KMS-11 (cell line): ENCODE data around the gene DNAJC27.

Experiments used
- H2AFZ ChIP-seq: fragments of 200-600 bp; sonication (generic); 2 replicates; pipeline ENCODE4 v1.6.1; 2016; ENCODE audit warnings: antibody characterized with exemption, mixed run types, low read depth
- H3K27ac ChIP-seq: fragments of 200-600 bp; sonication (generic); 2 replicates; pipeline ENCODE4 v1.6.1; 2016; ENCODE audit warnings: mild to moderate bottlenecking, mixed run types
- H3K27me3 ChIP-seq: fragments of 200-600 bp; sonication (generic); 2 replicates; pipeline ENCODE4 v1.6.1; 2017; ENCODE audit warnings: mild to moderate bottlenecking, low read depth, mixed run types, moderate library complexity; ENCODE audit not compliant: insufficient read depth
- H3K36me3 ChIP-seq: fragments of 200-600 bp; sonication (generic); 2 replicates; pipeline ENCODE4 v1.6.1; 2017; ENCODE audit warnings: mild to moderate bottlenecking, mixed run types; ENCODE audit not compliant: insufficient read depth
- H3K4me1 ChIP-seq: fragments of 200-600 bp; sonication (generic); 2 replicates; pipeline ENCODE4 v1.6.1; 2016; ENCODE audit warnings: mild to moderate bottlenecking, low read depth, mixed run types; ENCODE audit not compliant: poor library complexity, severe bottlenecking
- H3K4me2 ChIP-seq: fragments of 200-600 bp; sonication (generic); 2 replicates; pipeline ENCODE4 v1.7.0; 2016; ENCODE audit warnings: mild to moderate bottlenecking, mixed run types
- H3K4me3 ChIP-seq: fragments of 200-600 bp; sonication (generic); IDR thresholded peaks from 2 replicates; pipeline ENCODE4 v1.6.1; 2017; ENCODE audit warnings: low read depth, low read length, mixed read lengths; ENCODE audit not compliant: insufficient read depth
- H3K79me2 ChIP-seq: fragments of 200-600 bp; sonication (generic); 2 replicates; pipeline ENCODE4 v1.6.1; 2016; ENCODE audit warnings: low read depth, mixed run types; ENCODE audit not compliant: insufficient read depth
- H3K9ac ChIP-seq: fragments of 200-600 bp; sonication (generic); 2 replicates; pipeline ENCODE4 v1.6.1; 2016; ENCODE audit warnings: mild to moderate bottlenecking, mixed run types
- H4K20me1 ChIP-seq: fragments of 200-600 bp; sonication (generic); 2 replicates; pipeline ENCODE4 v1.6.1; 2016; ENCODE audit warnings: mild to moderate bottlenecking, mixed run types; ENCODE audit not compliant: insufficient read depth
- CTCF ChIP-seq: fragments of 200-600 bp; sonication (generic); conservative IDR thresholded peaks from 2 replicates; pipeline ENCODE4 v1.6.1; 2017; ENCODE audit warnings: low read depth, mild to moderate bottlenecking, antibody characterized with exemption, low read length, moderate library complexity, mixed read lengths

The DNAJC27 gene

DNA sequence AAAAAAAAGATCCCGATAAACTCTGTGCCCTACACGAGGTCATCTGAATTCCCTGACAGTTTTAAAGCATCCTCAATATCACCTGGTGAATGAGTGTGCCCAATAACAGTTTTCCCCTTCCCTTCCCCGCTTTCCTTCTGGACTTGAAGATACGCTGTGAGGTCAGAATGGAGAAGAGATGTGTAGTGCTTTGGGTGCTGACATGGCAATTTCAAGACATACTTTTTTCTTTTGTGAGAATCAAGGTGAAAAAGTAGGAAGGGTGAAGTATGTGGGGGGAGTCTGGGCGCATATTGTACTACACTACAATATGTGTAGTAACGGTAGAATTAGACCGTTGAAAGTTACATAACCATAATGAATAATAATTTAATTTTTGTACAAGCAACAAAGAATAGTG, 21.7 kb downstream of the DNAJC27 start:
- no peak overlapping the region for H3K4me2 ChIP-seq
- no peak overlapping the region for H3K27ac ChIP-seq
- H3K79me2 ChIP-seq: no peaks in the 10 kb centered on the region
- H3K4me1 ChIP-seq: no peaks in the 10 kb centered on the region
- no peaks in the 10 kb centered on the region for H4K20me1 ChIP-seq
- no peak for TF ChIP-seq CTCF
- H3K9ac ChIP-seq: no peak overlapping the region
- no peak overlapping the region for H3K4me3 ChIP-seq
- H3K27me3 ChIP-seq: no peaks in the 10 kb centered on the region
- no peak overlapping the region for H2AFZ ChIP-seq
- H3K36me3 ChIP-seq: no peaks in the 10 kb centered on the region

- Histone ChIP-seq H3K4me1 (no peaks in the 10 kb centered on the region), H3K27ac (no peak overlapping the region), H2AFZ (no peak overlapping the region), H3K4me2 (no peak overlapping the region), H3K27me3 (no peaks in the 10 kb centered on the region), H3K36me3 (no peaks in the 10 kb centered on the region), H3K4me3 (no peak overlapping the region), H4K20me1 (no peaks in the 10 kb centered on the region), H3K79me2 (no peaks in the 10 kb centered on the region), H3K9ac (no peak overlapping the region)
- no peak for TF ChIP-seq CTCF
These were observed 23.2 kb downstream of the DNAJC27 start for GRCh38 chr2:24948506-24948905.

DNA sequence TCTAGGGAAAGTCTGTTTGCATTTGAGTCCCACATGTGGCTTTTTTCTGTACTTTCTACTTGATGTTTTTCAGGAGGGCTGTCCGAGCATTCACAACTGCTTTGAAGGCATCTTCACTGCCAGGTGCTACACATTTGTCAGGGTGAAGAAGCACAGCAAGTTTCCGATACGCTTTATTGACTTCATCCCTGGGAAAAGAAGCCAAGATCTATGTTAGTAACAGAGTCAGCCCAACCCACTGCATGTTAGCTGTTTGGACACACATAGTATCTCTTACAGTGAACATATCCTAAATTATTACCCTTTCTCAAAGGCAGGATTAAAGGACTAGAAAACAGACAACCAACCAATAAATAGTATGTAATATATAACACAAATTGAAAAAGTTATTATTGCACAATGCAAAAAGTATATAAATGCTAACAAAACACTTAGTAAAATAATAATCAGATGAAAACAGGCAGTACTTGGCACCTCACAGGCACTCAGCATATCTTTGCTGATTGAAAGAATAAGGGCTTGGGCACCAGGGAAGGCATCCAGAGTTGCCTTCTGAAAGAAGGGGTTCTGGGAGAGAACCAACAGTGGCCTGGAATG, 24.1 kb downstream of the DNAJC27 start:
- no peaks in the 10 kb centered on the region for H3K4me1 ChIP-seq

DNA sequence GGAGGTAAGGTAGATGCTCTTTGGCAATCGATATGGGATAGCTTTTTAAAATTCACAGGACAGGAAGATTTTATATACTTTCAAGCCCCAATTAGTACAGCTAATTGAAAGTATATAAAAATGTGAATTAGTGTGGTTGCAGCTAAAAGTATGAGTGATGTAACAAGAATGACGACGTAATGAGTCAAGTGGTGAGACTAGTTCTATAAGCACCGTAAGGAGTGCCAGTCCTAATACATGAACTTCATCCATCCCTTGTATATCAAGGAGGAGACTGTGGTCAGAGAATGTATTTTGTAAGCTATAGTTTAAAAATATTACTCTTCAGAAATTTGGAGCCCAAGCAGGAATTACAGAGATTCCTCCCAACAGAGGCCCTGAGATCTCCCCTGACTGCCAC, 25.8 kb downstream of the DNAJC27 start:
- Histone ChIP-seq H3K9ac (no peak overlapping the region), H3K79me2 (no peaks in the 10 kb centered on the region), H3K4me1 (no peaks in the 10 kb centered on the region), H3K36me3 (no peaks in the 10 kb centered on the region), H4K20me1 (no peaks in the 10 kb centered on the region), H3K27ac (no peak overlapping the region), H2AFZ (no peak overlapping the region), H3K27me3 (no peaks in the 10 kb centered on the region), H3K4me3 (no peak overlapping the region), H3K4me2 (no peak overlapping the region)
- no peak for TF ChIP-seq CTCF

More for the DNA sequence above, 24.1 kb downstream of the DNAJC27 start:
- no peaks in the 10 kb centered on the region for H4K20me1 ChIP-seq
- no peak overlapping the region for H3K4me3 ChIP-seq
- no peak for TF ChIP-seq CTCF
- no peaks in the 10 kb centered on the region for H3K27me3 ChIP-seq
- no peaks in the 10 kb centered on the region for H3K79me2 ChIP-seq
- no peak overlapping the region for H2AFZ ChIP-seq
- no peak overlapping the region for H3K4me2 ChIP-seq
- H3K9ac ChIP-seq: no peak overlapping the region
- H3K36me3 ChIP-seq: no peaks in the 10 kb centered on the region
- no peak overlapping the region for H3K27ac ChIP-seq
